ENCODE data around the gene CAMTA1.

The CAMTA1 gene

GRCh38 chr1:7442036-7442435, 656.8 kb downstream of the CAMTA1 start:
- H3K9ac ChIP-seq (ENCODE audit: low read length) = no peak overlapping the region
- H4K20me1 ChIP-seq (ENCODE audit: low read depth, low read length) = no peaks in the 10 kb centered on the region
- no peaks in the 10 kb centered on the region for H3K9me2 ChIP-seq (replicated peaks; ENCODE audit: insufficient read depth, low read length)
- H3K27me3 ChIP-seq (ENCODE audit: low read length) = no peaks in the 10 kb centered on the region
- H3K27ac ChIP-seq (ENCODE audit: low read depth, low read length) = no peak overlapping the region
- no peak overlapping the region for H3K4me2 ChIP-seq (ENCODE audit: low read depth, low read length, poor library complexity, severe bottlenecking)
- no peaks in the 10 kb centered on the region for H3F3A ChIP-seq (ENCODE audit: insufficient read depth)
- no peaks in the 10 kb centered on the region for H3K79me2 ChIP-seq (ENCODE audit: insufficient read depth, low read length)
- H2AFZ ChIP-seq (ENCODE audit: low read depth, low read length, severe bottlenecking) = no peak overlapping the region
- no peaks in the 10 kb centered on the region for H3K9me3 ChIP-seq (ENCODE audit: insufficient read depth, low read length)
- TF ChIP-seq CTCF (IDR thresholded peaks at IDR 0.05; ENCODE audit: insufficient read depth, low read length, poor library complexity, severe bottlenecking) (no peak), EZH2phosphoT487 (conservative IDR thresholded peaks at IDR 0.05; ENCODE audit: low read length) (no peak)
- H3K36me3 ChIP-seq (ENCODE audit: low read length) = no peaks in the 10 kb centered on the region
- H3K4me3 ChIP-seq (ENCODE audit: insufficient read depth, low read length, poor library complexity, severe bottlenecking) = no peak overlapping the region

- no peak overlapping the region for H3K9ac ChIP-seq (ENCODE audit: low read length)
- TF ChIP-seq EZH2phosphoT487 (conservative IDR thresholded peaks at IDR 0.05; ENCODE audit: low read length) = no peak
- TF ChIP-seq CTCF (IDR thresholded peaks at IDR 0.05; ENCODE audit: insufficient read depth, low read length, poor library complexity, severe bottlenecking) = no peak
- H4K20me1 ChIP-seq (ENCODE audit: low read depth, low read length) = no peaks in the 10 kb centered on the region
- H3K4me3 ChIP-seq (ENCODE audit: insufficient read depth, low read length, poor library complexity, severe bottlenecking) = no peak overlapping the region
- H2AFZ ChIP-seq (ENCODE audit: low read depth, low read length, severe bottlenecking) = no peak overlapping the region
- no peak overlapping the region for H3K4me2 ChIP-seq (ENCODE audit: low read depth, low read length, poor library complexity, severe bottlenecking)
- H3K9me3 ChIP-seq (ENCODE audit: insufficient read depth, low read length) = no peaks in the 10 kb centered on the region
- H3K9me2 ChIP-seq (replicated peaks; ENCODE audit: insufficient read depth, low read length) = no peaks in the 10 kb centered on the region
- H3F3A ChIP-seq (ENCODE audit: insufficient read depth) = no peaks in the 10 kb centered on the region
- no peak overlapping the region for H3K27ac ChIP-seq (ENCODE audit: low read depth, low read length)
- no peaks in the 10 kb centered on the region for H3K79me2 ChIP-seq (ENCODE audit: insufficient read depth, low read length)
- H3K36me3 ChIP-seq (ENCODE audit: low read length) = no peaks in the 10 kb centered on the region
- H3K27me3 ChIP-seq (ENCODE audit: low read length) = no peaks in the 10 kb centered on the region
Observed at GRCh38 chr1:7442918-7443317, 657.7 kb downstream of the CAMTA1 start.

GRCh38 chr1:7444363-7444762, 659.1 kb downstream of the CAMTA1 start:
- Histone ChIP-seq H2AFZ (ENCODE audit: low read depth, low read length, severe bottlenecking) (no peak overlapping the region), H3K9me2 (replicated peaks; ENCODE audit: insufficient read depth, low read length) (no peaks in the 10 kb centered on the region), H3F3A (ENCODE audit: insufficient read depth) (no peaks in the 10 kb centered on the region), H3K9me3 (ENCODE audit: insufficient read depth, low read length) (no peaks in the 10 kb centered on the region), H3K4me3 (ENCODE audit: insufficient read depth, low read length, poor library complexity, severe bottlenecking) (no peak overlapping the region), H3K79me2 (ENCODE audit: insufficient read depth, low read length) (no peaks in the 10 kb centered on the region), H4K20me1 (ENCODE audit: low read depth, low read length) (no peaks in the 10 kb centered on the region), H3K36me3 (ENCODE audit: low read length) (no peaks in the 10 kb centered on the region), H3K9ac (ENCODE audit: low read length) (no peak overlapping the region), H3K27ac (ENCODE audit: low read depth, low read length) (no peak overlapping the region), H3K4me2 (ENCODE audit: low read depth, low read length, poor library complexity, severe bottlenecking) (no peak overlapping the region), H3K27me3 (ENCODE audit: low read length) (no peaks in the 10 kb centered on the region)
- TF ChIP-seq EZH2phosphoT487 (conservative IDR thresholded peaks at IDR 0.05; ENCODE audit: low read length) (no peak), CTCF (IDR thresholded peaks at IDR 0.05; ENCODE audit: insufficient read depth, low read length, poor library complexity, severe bottlenecking) (no peak)

All from SU-DHL-6 (cell line).